NB4 (cell line): ENCODE data around the gene RFX2.

ENCODE experiments used
- CTCF ChIP-seq: IDR thresholded peaks from one replicate; pipeline ENCODE4 v1.5.1; 2012; ENCODE audit warnings: low read depth, low read length
- MAX ChIP-seq: IDR thresholded peaks from 2 replicates; pipeline ENCODE4 v1.6.1; 2011; ENCODE audit warnings: low read depth, low read length

GRCh38 chr19:5956323-5956722, 154.0 kb downstream of the RFX2 start:
- TF ChIP-seq CTCF (no peak), MAX (no peak)
